Measurements from ENCODE around the gene MAB21L4. TPM values are rescaled to one million over a fixed set of nuclear protein-coding genes. Genes with fewer than 3 reads are reported as not detected.

The MAB21L4 gene
- total and polyA plus RNA-seq, 7 donors, result not detected

DNA sequence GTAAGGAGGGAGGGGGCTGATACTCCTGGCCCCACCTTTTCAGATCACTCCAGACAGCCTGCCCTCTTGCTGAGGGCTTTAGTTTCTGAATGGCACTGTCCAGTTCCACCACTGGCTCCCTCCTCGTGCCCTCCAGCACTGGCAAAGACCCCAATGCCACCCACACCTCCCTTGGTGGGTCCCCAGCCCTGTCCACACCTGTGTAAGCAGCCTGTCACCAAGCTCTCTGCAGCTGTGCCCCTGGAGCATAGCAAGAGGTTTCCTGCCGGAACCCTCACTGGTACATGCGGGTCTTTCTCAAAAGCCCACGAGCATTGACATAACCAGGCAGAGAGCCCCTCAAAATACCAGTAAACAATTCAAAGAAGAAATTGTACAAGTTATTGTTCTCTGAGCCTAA lies 58.3 kb downstream of the MAB21L4 start:
- no peak for DNase-seq
- intact Hi-C loops (cut with DNase I), result no loop called here
- Histone ChIP-seq H3K4me3 (no peak overlapping the region), H3K27ac (no peak overlapping the region), H3K9me3 (no peaks in the 10 kb centered on the region), H3K27me3 (ENCODE audit: insufficient read depth in 3 of 3, low read length in 2 of 3) (no peaks in the 10 kb centered on the region), H3K36me3 (ENCODE audit: insufficient read depth in 1 of 2, low read depth in 1 of 2) (no peaks in the 10 kb centered on the region), H3K4me1 (no peaks in the 10 kb centered on the region)
- TF ChIP-seq, protein P1, sequence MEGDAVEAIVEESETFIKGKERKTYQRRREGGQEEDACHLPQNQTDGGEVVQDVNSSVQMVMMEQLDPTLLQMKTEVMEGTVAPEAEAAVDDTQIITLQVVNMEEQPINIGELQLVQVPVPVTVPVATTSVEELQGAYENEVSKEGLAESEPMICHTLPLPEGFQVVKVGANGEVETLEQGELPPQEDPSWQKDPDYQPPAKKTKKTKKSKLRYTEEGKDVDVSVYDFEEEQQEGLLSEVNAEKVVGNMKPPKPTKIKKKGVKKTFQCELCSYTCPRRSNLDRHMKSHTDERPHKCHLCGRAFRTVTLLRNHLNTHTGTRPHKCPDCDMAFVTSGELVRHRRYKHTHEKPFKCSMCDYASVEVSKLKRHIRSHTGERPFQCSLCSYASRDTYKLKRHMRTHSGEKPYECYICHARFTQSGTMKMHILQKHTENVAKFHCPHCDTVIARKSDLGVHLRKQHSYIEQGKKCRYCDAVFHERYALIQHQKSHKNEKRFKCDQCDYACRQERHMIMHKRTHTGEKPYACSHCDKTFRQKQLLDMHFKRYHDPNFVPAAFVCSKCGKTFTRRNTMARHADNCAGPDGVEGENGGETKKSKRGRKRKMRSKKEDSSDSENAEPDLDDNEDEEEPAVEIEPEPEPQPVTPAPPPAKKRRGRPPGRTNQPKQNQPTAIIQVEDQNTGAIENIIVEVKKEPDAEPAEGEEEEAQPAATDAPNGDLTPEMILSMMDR (IDR thresholded peaks at IDR 0.05), result no peak
- WGBS, 3 donors, result 63 to 76% (median 76%) methylated on average over 4 of the region's 4 CpGs
- no peak for ATAC-seq

DNA sequence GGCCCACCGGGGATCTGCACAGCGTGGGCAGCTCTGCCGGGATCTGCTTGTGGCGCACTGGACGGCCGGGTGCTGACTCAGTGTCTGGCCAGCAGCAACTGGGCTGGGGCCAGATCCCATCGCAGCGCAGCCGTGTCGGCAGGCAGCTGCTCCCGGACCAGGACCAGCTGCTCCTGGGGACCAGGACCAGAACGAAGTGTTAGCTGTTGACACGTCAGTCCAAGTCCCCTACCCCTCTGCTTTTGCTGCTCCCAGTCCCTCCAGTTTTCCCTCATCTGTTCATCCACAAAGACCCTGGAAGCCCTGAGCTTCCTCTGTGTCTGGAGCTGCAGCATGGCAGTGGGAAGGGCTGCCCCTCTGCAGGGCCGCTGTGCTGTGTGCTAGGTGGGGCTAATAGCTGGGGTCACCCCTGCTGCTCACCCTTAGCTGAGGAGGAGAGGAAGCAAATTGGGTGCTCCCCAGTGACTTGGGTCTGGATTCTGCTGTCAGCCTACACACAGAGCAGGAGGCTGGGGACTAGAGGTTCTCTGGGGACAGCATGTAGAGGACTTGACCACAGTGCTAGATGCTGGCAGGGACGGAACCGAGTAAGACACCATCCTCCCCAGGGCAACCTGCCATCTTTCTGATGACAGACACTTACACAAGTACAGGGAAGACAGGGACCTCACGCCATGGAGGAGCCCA lies 59.0 kb downstream of the MAB21L4 start:
- 21 to 28% (median 27%) methylated on average over 13 to 17 of the region's 17 CpGs for WGBS, 3 donors
- TF ChIP-seq, protein P1 (IDR thresholded peaks at IDR 0.05), result no peak
- no peaks in the 10 kb centered on the region for H3K9me3 ChIP-seq
- H3K4me3 ChIP-seq, result no peak overlapping the region
- H3K36me3 ChIP-seq (ENCODE audit: insufficient read depth in 1 of 2, low read depth in 1 of 2), result no peaks in the 10 kb centered on the region
- ATAC-seq (peak; percentile 74 to 91 (median 81)), DNase-seq (peak; percentile 69 to 86)
- intact Hi-C loops (cut with DNase I), result no loop called here
- H3K27ac ChIP-seq, result no peak overlapping the region
- H3K27me3 ChIP-seq (ENCODE audit: insufficient read depth in 3 of 3, low read length in 2 of 3), result no peaks in the 10 kb centered on the region
- H3K4me1 ChIP-seq, result no peaks in the 10 kb centered on the region

Other genes starting within 250 kb of the MAB21L4 start
- gene AQP12B, start 213.3 kb downstream of the MAB21L4 start, total RNA-seq, result not detected
- gene AQP12B, start 213.3 kb downstream of the MAB21L4 start, polyA plus RNA-seq, result not detected
- not detected for gene AQP12A, start 204.3 kb downstream of the MAB21L4 start, total RNA-seq
- not detected for gene AQP12A, start 204.3 kb downstream of the MAB21L4 start, polyA plus RNA-seq
- gene KIF1A, start 75.9 kb downstream of the MAB21L4 start, total RNA-seq, result 1 to 10 TPM in 1 of 4 donors, under 1 TPM in 1, not detected in 2; 0.18 to 1.2 TPM
- under 1 TPM; 0.01 to 0.12 (median 0.10) TPM for gene KIF1A, start 75.9 kb downstream of the MAB21L4 start, polyA plus RNA-seq
- under 1 TPM in 1 of 4 donors, not detected in 3; 0.30 TPM for gene AGXT, start 27.3 kb downstream of the MAB21L4 start, total RNA-seq
- 1 to 10 TPM in 1 of 3 donors, under 1 TPM in 1, not detected in 1; 0.11 to 1.3 TPM for gene AGXT, start 27.3 kb downstream of the MAB21L4 start, polyA plus RNA-seq
- gene CROCC2, start 10.2 kb upstream of the MAB21L4 start, total RNA-seq, result not detected
- under 1 TPM in 1 of 3 donors, not detected in 2; 0.01 TPM for gene CROCC2, start 10.2 kb upstream of the MAB21L4 start, polyA plus RNA-seq
- 10 to 100 TPM in 2 of 4 donors, 1 to 10 TPM in 2; 8.6 to 36.9 (median 11.1) TPM for gene SNED1, start 102.5 kb upstream of the MAB21L4 start, total RNA-seq
- 1 to 10 TPM; 7.8 to 9.2 (median 9.2) TPM for gene SNED1, start 102.5 kb upstream of the MAB21L4 start, polyA plus RNA-seq
- 10 to 100 TPM; 27.3 to 39.0 (median 32.6) TPM for gene MTERF4, start 206.1 kb upstream of the MAB21L4 start, total RNA-seq
- gene MTERF4, start 206.1 kb upstream of the MAB21L4 start, polyA plus RNA-seq, result 10 to 100 TPM; 31.8 to 48.0 (median 32.8) TPM

Data from psoas muscle (tissue), 8 donors.